ENCODE results near the gene DCAF8.

The DCAF8 gene

DNA sequence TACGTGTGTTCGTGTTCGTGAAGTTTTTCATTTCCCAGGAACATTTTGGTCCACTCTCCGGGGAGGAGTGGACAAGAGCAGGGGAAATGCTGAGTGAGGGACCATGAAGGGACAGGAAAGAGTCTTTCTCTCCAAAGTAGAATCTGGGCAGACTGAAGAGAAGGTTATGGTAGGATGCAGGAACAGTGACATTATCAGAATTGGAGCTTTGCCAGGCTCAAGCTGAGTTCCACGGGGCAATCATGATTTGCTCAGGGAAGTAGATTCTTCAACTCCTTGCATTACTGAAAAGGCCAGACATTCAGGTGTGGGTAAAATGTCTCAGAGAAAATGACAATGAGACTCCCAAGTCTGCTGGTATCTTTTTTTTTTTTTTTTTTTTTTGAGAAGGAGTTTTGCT lies 94.3 kb downstream of the DCAF8 start:
- H4K5ac ChIP-seq (ENCODE audit: low read length) = peak overlapping the region; percentile 72
- H3K4me2 ChIP-seq (ENCODE audit: low read length) = no peak overlapping the region
- peak overlapping the region; percentile 48 for H2BK5ac ChIP-seq (ENCODE audit: low read length)
- H3K79me1 ChIP-seq (ENCODE audit: low read length) = no peaks in the 10 kb centered on the region
- H2BK15ac ChIP-seq (replicated peaks; ENCODE audit: low read depth) = no peak overlapping the region
- peaks cover 25% of the 10 kb centered on the region for H3K4me1 ChIP-seq (ENCODE audit: control insufficient read depth, low read depth, low read length)
- H2AK5ac ChIP-seq (ENCODE audit: low read length) = peak overlapping the region; percentile 83
- no peaks in the 10 kb centered on the region for H3K79me2 ChIP-seq (ENCODE audit: control insufficient read depth, insufficient read depth, low read length)
- no peak overlapping the region for H3K9ac ChIP-seq (ENCODE audit: low read length)
- peak overlapping the region; percentile 74 for H3K56ac ChIP-seq (ENCODE audit: low read length)
- H3K18ac ChIP-seq (ENCODE audit: low read length) = peak overlapping the region; percentile 13
- no peak overlapping the region for H3K27ac ChIP-seq (ENCODE audit: low read depth, low read length)
- no peak overlapping the region for H3K4me3 ChIP-seq (ENCODE audit: low read length)
- no CpG with 5 or more reads among the region's 5 CpGs for WGBS (ENCODE audit: extremely low coverage, insufficient coverage, low lambda C conversion rate)
- H3K36me3 ChIP-seq (ENCODE audit: control insufficient read depth, insufficient read depth, low read length) = no peaks in the 10 kb centered on the region
- peak overlapping the region; percentile 81 for H3K4ac ChIP-seq (ENCODE audit: low read depth, low read length)
- no peaks in the 10 kb centered on the region for H3K27me3 ChIP-seq (ENCODE audit: insufficient read depth, low read length, poor library complexity)
- no peak for DNase-seq
- H4K8ac ChIP-seq (ENCODE audit: low read depth, low read length) = no peak overlapping the region
- no peak overlapping the region for H2BK120ac ChIP-seq (ENCODE audit: low read depth, low read length)
- H3K23ac ChIP-seq (ENCODE audit: low read length) = no peak overlapping the region

DNA sequence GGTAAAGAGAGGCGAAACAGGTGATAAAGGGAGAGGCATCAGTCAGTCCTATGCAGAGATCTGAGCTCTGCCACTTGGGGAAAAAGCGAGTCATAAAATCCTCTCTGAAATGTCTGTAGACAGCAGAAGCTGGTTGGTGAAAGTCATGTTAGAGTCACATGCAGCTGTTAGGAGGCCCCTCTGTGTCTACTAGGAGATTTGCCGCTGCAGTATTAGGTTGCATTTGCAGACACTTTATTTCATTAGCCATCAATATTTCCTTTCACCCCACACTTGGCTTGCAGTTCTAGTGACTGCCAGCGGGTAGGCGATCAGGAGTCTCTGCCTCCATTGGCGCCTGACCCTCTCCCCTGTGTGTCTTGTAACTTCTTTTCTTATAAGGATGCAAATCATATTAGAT lies 94.8 kb downstream of the DCAF8 start:
- Histone ChIP-seq H3K27ac (ENCODE audit: low read depth, low read length) (no peak overlapping the region), H3K4ac (ENCODE audit: low read depth, low read length) (no peak overlapping the region), H3K18ac (ENCODE audit: low read length) (peak overlapping the region; percentile 13), H3K9ac (ENCODE audit: low read length) (no peak overlapping the region), H4K5ac (ENCODE audit: low read length) (no peak overlapping the region), H3K4me2 (ENCODE audit: low read length) (no peak overlapping the region), H3K23ac (ENCODE audit: low read length) (peak overlapping the region; percentile 73), H2AK5ac (ENCODE audit: low read length) (peak overlapping the region; percentile 85), H3K56ac (ENCODE audit: low read length) (peak overlapping the region; percentile 47), H2BK120ac (ENCODE audit: low read depth, low read length) (peak overlapping the region; percentile 69), H4K8ac (ENCODE audit: low read depth, low read length) (no peak overlapping the region), H3K27me3 (ENCODE audit: insufficient read depth, low read length, poor library complexity) (no peaks in the 10 kb centered on the region), H3K36me3 (ENCODE audit: control insufficient read depth, insufficient read depth, low read length) (no peaks in the 10 kb centered on the region), H3K79me2 (ENCODE audit: control insufficient read depth, insufficient read depth, low read length) (no peaks in the 10 kb centered on the region), H3K79me1 (ENCODE audit: low read length) (no peaks in the 10 kb centered on the region), H3K4me3 (ENCODE audit: low read length) (no peak overlapping the region), H2BK15ac (replicated peaks; ENCODE audit: low read depth) (no peak overlapping the region), H3K4me1 (ENCODE audit: control insufficient read depth, low read depth, low read length) (peaks cover 22% of the 10 kb centered on the region), H2BK5ac (ENCODE audit: low read length) (peak overlapping the region; percentile 72)
- DNase-seq = peak; percentile 23
- WGBS (ENCODE audit: extremely low coverage, insufficient coverage, low lambda C conversion rate) = no CpG with 5 or more reads among the region's 6 CpGs

DNA sequence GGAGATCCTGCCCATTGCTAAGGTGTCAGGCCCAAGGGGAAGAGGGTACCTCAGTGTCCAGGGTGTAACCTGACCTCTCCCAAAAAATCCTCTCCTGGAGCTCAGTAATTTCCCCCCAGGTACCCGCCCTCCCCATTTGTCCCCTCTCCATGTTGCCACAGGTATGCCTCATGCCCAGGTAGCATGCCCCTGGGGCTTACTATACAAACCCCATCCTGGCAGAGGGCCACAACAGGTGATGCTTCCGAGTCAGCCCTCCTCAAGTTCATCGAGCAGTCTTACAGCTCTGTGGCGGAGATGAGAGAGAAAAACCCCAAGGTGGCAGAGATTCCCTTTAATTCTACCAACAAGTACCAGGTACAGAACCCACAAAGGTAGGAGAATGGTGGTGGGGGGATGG lies 95.3 kb downstream of the DCAF8 start:
- Histone ChIP-seq H2BK15ac (replicated peaks; ENCODE audit: low read depth) (no peak overlapping the region), H4K8ac (ENCODE audit: low read depth, low read length) (no peak overlapping the region), H3K23ac (ENCODE audit: low read length) (peak overlapping the region; percentile 73), H3K9ac (ENCODE audit: low read length) (no peak overlapping the region), H3K27me3 (ENCODE audit: insufficient read depth, low read length, poor library complexity) (no peaks in the 10 kb centered on the region), H3K4me3 (ENCODE audit: low read length) (no peak overlapping the region), H3K79me1 (ENCODE audit: low read length) (no peaks in the 10 kb centered on the region), H3K27ac (ENCODE audit: low read depth, low read length) (no peak overlapping the region), H3K18ac (ENCODE audit: low read length) (no peak overlapping the region), H3K36me3 (ENCODE audit: control insufficient read depth, insufficient read depth, low read length) (no peaks in the 10 kb centered on the region), H2BK5ac (ENCODE audit: low read length) (peak overlapping the region; percentile 72), H3K4ac (ENCODE audit: low read depth, low read length) (peak overlapping the region; percentile 22), H2AK5ac (ENCODE audit: low read length) (peak overlapping the region; percentile 85), H4K5ac (ENCODE audit: low read length) (no peak overlapping the region), H3K79me2 (ENCODE audit: control insufficient read depth, insufficient read depth, low read length) (no peaks in the 10 kb centered on the region), H3K4me1 (ENCODE audit: control insufficient read depth, low read depth, low read length) (peaks cover 18% of the 10 kb centered on the region), H3K56ac (ENCODE audit: low read length) (peak overlapping the region; percentile 47), H3K4me2 (ENCODE audit: low read length) (no peak overlapping the region), H2BK120ac (ENCODE audit: low read depth, low read length) (peak overlapping the region; percentile 69)
- WGBS (ENCODE audit: extremely low coverage, insufficient coverage, low lambda C conversion rate) = no CpG with 5 or more reads among the region's 4 CpGs
- DNase-seq = no peak

DNA sequence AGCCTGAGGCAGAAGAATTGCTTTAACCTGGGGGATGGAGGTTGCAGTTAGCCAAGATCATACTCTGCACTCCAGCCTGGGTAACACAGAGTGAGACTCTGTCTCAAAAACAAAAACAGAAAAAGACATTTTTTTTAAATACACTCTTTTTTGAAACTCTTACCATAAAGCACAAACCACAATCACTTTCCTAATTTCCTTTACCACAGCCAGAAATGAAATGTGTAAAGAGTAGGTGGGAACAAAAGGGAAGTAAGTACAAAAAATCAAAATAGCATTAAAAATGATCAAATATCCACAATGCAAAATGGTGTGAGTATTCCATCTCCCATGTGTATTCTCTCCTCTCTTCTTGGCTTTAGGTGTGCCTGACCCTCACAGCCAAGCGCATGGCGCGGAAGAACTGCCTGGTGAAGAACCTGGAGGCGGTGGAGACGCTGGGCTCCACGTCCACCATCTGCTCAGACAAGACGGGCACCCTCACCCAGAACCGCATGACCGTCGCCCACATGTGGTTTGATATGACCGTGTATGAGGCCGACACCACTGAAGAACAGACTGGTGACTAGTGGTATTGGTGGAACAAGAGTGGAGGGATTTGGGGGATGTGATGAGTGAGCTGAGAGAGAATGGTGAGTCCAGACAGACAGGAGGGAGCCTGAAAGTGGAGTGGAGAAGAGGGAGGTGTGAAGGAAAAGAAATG lies 96.0 kb downstream of the DCAF8 start:
- Histone ChIP-seq H3K27ac (ENCODE audit: low read depth, low read length) (no peak overlapping the region), H2BK5ac (ENCODE audit: low read length) (peak overlapping the region; percentile 12), H3K27me3 (ENCODE audit: insufficient read depth, low read length, poor library complexity) (no peaks in the 10 kb centered on the region), H2AK5ac (ENCODE audit: low read length) (peak overlapping the region; percentile 18), H2BK120ac (ENCODE audit: low read depth, low read length) (no peak overlapping the region), H3K4ac (ENCODE audit: low read depth, low read length) (no peak overlapping the region), H3K4me2 (ENCODE audit: low read length) (no peak overlapping the region), H3K23ac (ENCODE audit: low read length) (no peak overlapping the region), H3K56ac (ENCODE audit: low read length) (peak overlapping the region; percentile 18), H4K8ac (ENCODE audit: low read depth, low read length) (no peak overlapping the region), H3K79me2 (ENCODE audit: control insufficient read depth, insufficient read depth, low read length) (no peaks in the 10 kb centered on the region), H3K79me1 (ENCODE audit: low read length) (no peaks in the 10 kb centered on the region), H2BK15ac (replicated peaks; ENCODE audit: low read depth) (no peak overlapping the region), H3K36me3 (ENCODE audit: control insufficient read depth, insufficient read depth, low read length) (no peaks in the 10 kb centered on the region), H3K4me1 (ENCODE audit: control insufficient read depth, low read depth, low read length) (peaks cover 15% of the 10 kb centered on the region), H3K9ac (ENCODE audit: low read length) (no peak overlapping the region), H3K18ac (ENCODE audit: low read length) (no peak overlapping the region), H4K5ac (ENCODE audit: low read length) (no peak overlapping the region), H3K4me3 (ENCODE audit: low read length) (no peak overlapping the region)
- no peak for DNase-seq
- no CpG with 5 or more reads among the region's 12 CpGs for WGBS (ENCODE audit: extremely low coverage, insufficient coverage, low lambda C conversion rate)

All from mesendoderm (in vitro differentiated cells).